Measurements from ENCODE around the gene IL37. TPM values are rescaled to one million over a fixed set of nuclear protein-coding genes. Genes with fewer than 3 reads are reported as not detected.

Gene IL37
- total RNA-seq, 1 donor from 2014 or later: not detected

- no peak overlapping the region for H3K4me3 Mint-ChIP-seq (ENCODE audit: low read depth)
- H3K36me3 Mint-ChIP-seq (ENCODE audit: low read depth): no peaks in the 10 kb centered on the region
- no peak for DNase-seq (ENCODE audit: low spot score)
- H3K4me1 Mint-ChIP-seq (ENCODE audit: low read depth): peaks cover 3% of the 10 kb centered on the region
- peaks cover 27% of the 10 kb centered on the region for H3K27me3 Mint-ChIP-seq (ENCODE audit: low read depth)
- no peak overlapping the region for H3K27ac Mint-ChIP-seq
- H3K9me3 Mint-ChIP-seq: no peaks in the 10 kb centered on the region
- intact Hi-C loops (cut with micrococcal nuclease): no loop called here
Measured at GRCh38 chr2:112939425-112939824, 28.5 kb downstream of the IL37 start.

- peaks cover 33% of the 10 kb centered on the region for H3K27me3 Mint-ChIP-seq (ENCODE audit: low read depth)
- intact Hi-C loops (cut with micrococcal nuclease): loop anchor here (1.0 to 5.0 kb wide), 2 partner anchors 54 to 192 kb away; no protein-coding TSS in a partner anchor
Measured at GRCh38 chr2:112940859-112941625, 30.1 kb downstream of the IL37 start.

GRCh38 chr2:112941753-112942653, 31.0 kb downstream of the IL37 start:
- no peaks in the 10 kb centered on the region for H3K9me3 Mint-ChIP-seq
- intact Hi-C loops (cut with micrococcal nuclease): loop anchor here (1.0 to 5.0 kb wide), 2 partner anchors 55 to 193 kb away; no protein-coding TSS in a partner anchor
- peak; percentile 62 for DNase-seq (ENCODE audit: low spot score)
- no peaks in the 10 kb centered on the region for H3K36me3 Mint-ChIP-seq (ENCODE audit: low read depth)
- H3K4me1 Mint-ChIP-seq (ENCODE audit: low read depth): peaks cover 3% of the 10 kb centered on the region
- no peak overlapping the region for H3K27ac Mint-ChIP-seq
- H3K27me3 Mint-ChIP-seq (ENCODE audit: low read depth): peaks cover 33% of the 10 kb centered on the region
- H3K4me3 Mint-ChIP-seq (ENCODE audit: low read depth): no peak overlapping the region

More at GRCh38 chr2:112940859-112941625, 30.1 kb downstream of the IL37 start:
- H3K36me3 Mint-ChIP-seq (ENCODE audit: low read depth): no peaks in the 10 kb centered on the region
- H3K27ac Mint-ChIP-seq: no peak overlapping the region
- no peak for DNase-seq (ENCODE audit: low spot score)
- H3K9me3 Mint-ChIP-seq: no peaks in the 10 kb centered on the region
- H3K4me3 Mint-ChIP-seq (ENCODE audit: low read depth): no peak overlapping the region
- peaks cover 3% of the 10 kb centered on the region for H3K4me1 Mint-ChIP-seq (ENCODE audit: low read depth)

GRCh38 chr2:112942654-112943002, 31.7 kb downstream of the IL37 start:
- peaks cover 3% of the 10 kb centered on the region for H3K4me1 Mint-ChIP-seq (ENCODE audit: low read depth)
- H3K4me3 Mint-ChIP-seq (ENCODE audit: low read depth): no peak overlapping the region
- H3K9me3 Mint-ChIP-seq: no peaks in the 10 kb centered on the region
- H3K27ac Mint-ChIP-seq: no peak overlapping the region
- no peaks in the 10 kb centered on the region for H3K36me3 Mint-ChIP-seq (ENCODE audit: low read depth)
- intact Hi-C loops (cut with micrococcal nuclease): loop anchor here (5.0 kb wide), 1 partner anchor 55 kb away; no protein-coding TSS in a partner anchor
- peaks cover 29% of the 10 kb centered on the region for H3K27me3 Mint-ChIP-seq (ENCODE audit: low read depth)
- DNase-seq (ENCODE audit: low spot score): no peak

GRCh38 chr2:112944971-112945370, 34.0 kb downstream of the IL37 start:
- Mint-ChIP-seq H3K27me3 (ENCODE audit: low read depth) (peaks cover 24% of the 10 kb centered on the region), H3K4me1 (ENCODE audit: low read depth) (peaks cover 3% of the 10 kb centered on the region), H3K9me3 (no peaks in the 10 kb centered on the region), H3K36me3 (ENCODE audit: low read depth) (no peaks in the 10 kb centered on the region), H3K4me3 (ENCODE audit: low read depth) (no peak overlapping the region), H3K27ac (no peak overlapping the region)
- intact Hi-C loops (cut with micrococcal nuclease): loop anchor here (5.0 kb wide), 1 partner anchor 58 kb away; no protein-coding TSS in a partner anchor
- no peak for DNase-seq (ENCODE audit: low spot score)

GRCh38 chr2:112946086-112946485, 35.1 kb downstream of the IL37 start:
- DNase-seq (ENCODE audit: low spot score): no peak
- Mint-ChIP-seq H3K36me3 (ENCODE audit: low read depth) (no peaks in the 10 kb centered on the region), H3K27ac (no peak overlapping the region), H3K4me1 (ENCODE audit: low read depth) (peaks cover 3% of the 10 kb centered on the region), H3K9me3 (no peaks in the 10 kb centered on the region), H3K4me3 (ENCODE audit: low read depth) (no peak overlapping the region), H3K27me3 (ENCODE audit: low read depth) (peaks cover 24% of the 10 kb centered on the region)
- intact Hi-C loops (cut with micrococcal nuclease): no loop called here

- Mint-ChIP-seq H3K4me3 (ENCODE audit: low read depth) (no peak overlapping the region), H3K27me3 (ENCODE audit: low read depth) (peaks cover 31% of the 10 kb centered on the region), H3K27ac (no peak overlapping the region), H3K4me1 (ENCODE audit: low read depth) (no peaks in the 10 kb centered on the region), H3K9me3 (no peaks in the 10 kb centered on the region), H3K36me3 (ENCODE audit: low read depth) (no peaks in the 10 kb centered on the region)
- DNase-seq (ENCODE audit: low spot score): no peak
- intact Hi-C loops (cut with micrococcal nuclease): no loop called here
Measured at GRCh38 chr2:112947374-112947773, 36.4 kb downstream of the IL37 start.

- no peaks in the 10 kb centered on the region for H3K36me3 Mint-ChIP-seq (ENCODE audit: low read depth)
- intact Hi-C loops (cut with micrococcal nuclease): no loop called here
- H3K27me3 Mint-ChIP-seq (ENCODE audit: low read depth): peaks cover 34% of the 10 kb centered on the region
- H3K27ac Mint-ChIP-seq: no peak overlapping the region
- H3K9me3 Mint-ChIP-seq: no peaks in the 10 kb centered on the region
- no peak for DNase-seq (ENCODE audit: low spot score)
- H3K4me1 Mint-ChIP-seq (ENCODE audit: low read depth): no peaks in the 10 kb centered on the region
- no peak overlapping the region for H3K4me3 Mint-ChIP-seq (ENCODE audit: low read depth)
Measured at GRCh38 chr2:112949456-112949855, 38.5 kb downstream of the IL37 start.

- Mint-ChIP-seq H3K27me3 (ENCODE audit: low read depth) (peaks cover 27% of the 10 kb centered on the region), H3K36me3 (ENCODE audit: low read depth) (no peaks in the 10 kb centered on the region), H3K27ac (no peak overlapping the region), H3K4me1 (ENCODE audit: low read depth) (no peaks in the 10 kb centered on the region), H3K4me3 (ENCODE audit: low read depth) (no peak overlapping the region), H3K9me3 (no peaks in the 10 kb centered on the region)
- intact Hi-C loops (cut with micrococcal nuclease): no loop called here
- no peak for DNase-seq (ENCODE audit: low spot score)
Measured at GRCh38 chr2:112954364-112954763, 43.4 kb downstream of the IL37 start.

GRCh38 chr2:112957511-112957910, 46.5 kb downstream of the IL37 start:
- Mint-ChIP-seq H3K36me3 (ENCODE audit: low read depth) (no peaks in the 10 kb centered on the region), H3K27ac (no peak overlapping the region), H3K4me1 (ENCODE audit: low read depth) (no peaks in the 10 kb centered on the region), H3K4me3 (ENCODE audit: low read depth) (no peak overlapping the region), H3K27me3 (ENCODE audit: low read depth) (peaks cover 12% of the 10 kb centered on the region), H3K9me3 (no peaks in the 10 kb centered on the region)
- DNase-seq (ENCODE audit: low spot score): no peak
- intact Hi-C loops (cut with micrococcal nuclease): no loop called here

GRCh38 chr2:112958428-112959108, 47.6 kb downstream of the IL37 start:
- DNase-seq (ENCODE audit: low spot score): peak; percentile 22
- Mint-ChIP-seq H3K4me1 (ENCODE audit: low read depth) (peaks cover 1% of the 10 kb centered on the region), H3K27me3 (ENCODE audit: low read depth) (peaks cover 11% of the 10 kb centered on the region), H3K36me3 (ENCODE audit: low read depth) (no peaks in the 10 kb centered on the region), H3K9me3 (no peaks in the 10 kb centered on the region), H3K4me3 (ENCODE audit: low read depth) (no peak overlapping the region), H3K27ac (no peak overlapping the region)
- intact Hi-C loops (cut with micrococcal nuclease): no loop called here

- Mint-ChIP-seq H3K4me3 (ENCODE audit: low read depth) (no peak overlapping the region), H3K4me1 (ENCODE audit: low read depth) (peaks cover 1% of the 10 kb centered on the region), H3K27me3 (ENCODE audit: low read depth) (peaks cover 16% of the 10 kb centered on the region), H3K36me3 (ENCODE audit: low read depth) (no peaks in the 10 kb centered on the region), H3K9me3 (no peaks in the 10 kb centered on the region), H3K27ac (no peak overlapping the region)
- intact Hi-C loops (cut with micrococcal nuclease): no loop called here
- no peak for DNase-seq (ENCODE audit: low spot score)
Measured at GRCh38 chr2:112959109-112959812, 48.3 kb downstream of the IL37 start.

All from activated T-helper 2 cell treated with anti-CD3 and anti-CD28 coated beads, Interferon-gamma antibody, Interleukin-2, Interleukin-4, amounts not matched to agents 10 μg/mL and 5 μg/mL and 100 μg/mL, durations not matched to agents 14 hours and 24 hours and 36 hours (primary cell).